MCF 10A (cell line): ENCODE results near the gene FAM114A1. TPM values are rescaled to one million over a fixed set of nuclear protein-coding genes. Genes with fewer than 3 reads are reported as not detected.
A peak's percentile ranks its signal among the peaks of the same experiment; 100 is the strongest.

Experiments
- BruUV-seq: library from RNA; stranded (reverse); fragments of 400-500 nt; replicated peaks from 2 replicates; lab custom pipeline; 2021; lab: Mats Ljungman, UMichigan
- CTCF ChIA-PET: fragments of 300-600 bp; sonication (Branson Sonifier 250); formaldehyde crosslinking; extraction: SDS; loops from one replicate; lab custom pipeline; 2021; ENCODE audit warnings: antibody characterized with exemption, inconsistent platforms; lab: Yijun Ruan, JAX
- POLR2A ChIA-PET: fragments of 300-600, 350-650 bp; sonication (Branson Sonifier 250); formaldehyde crosslinking; extraction: SDS; loops from one replicate; lab custom pipeline; 2020; ENCODE audit warnings: antibody characterized with exemption, inconsistent platforms; lab: Yijun Ruan, JAX
- DNase-seq: peaks from one replicate; pipeline ENCODE4 v3.0.0-alpha.2; 2018; ENCODE audit not compliant: unreplicated experiment
- H3K27ac Mint-ChIP-seq: one replicate; pipeline ENCODE4 v1.8.0; 2022; ENCODE audit warnings: mild to moderate bottlenecking, low read depth, mixed read lengths; ENCODE audit not compliant: unreplicated experiment
- H3K27me3 Mint-ChIP-seq: one replicate; pipeline ENCODE4 v1.8.0; 2022; ENCODE audit warnings: mixed read lengths; ENCODE audit not compliant: insufficient read depth, unreplicated experiment
- H3K36me3 Mint-ChIP-seq: one replicate; pipeline ENCODE4 v1.8.0; 2022; ENCODE audit warnings: mild to moderate bottlenecking, moderate library complexity, mixed read lengths; ENCODE audit not compliant: insufficient read depth, unreplicated experiment
- H3K4me1 Mint-ChIP-seq: one replicate; pipeline ENCODE4 v1.8.0; 2022; ENCODE audit warnings: mixed read lengths; ENCODE audit not compliant: insufficient read depth, unreplicated experiment
- H3K4me3 Mint-ChIP-seq: one replicate; pipeline ENCODE4 v1.8.0; 2022; ENCODE audit warnings: mild to moderate bottlenecking, moderate library complexity, mixed read lengths; ENCODE audit not compliant: unreplicated experiment
- H3K9me3 Mint-ChIP-seq: one replicate; pipeline ENCODE4 v1.8.0; 2022; ENCODE audit warnings: mixed read lengths; ENCODE audit not compliant: unreplicated experiment
- intact Hi-C: fragments of 100-400 bp; cut with micrococcal nuclease; formaldehyde crosslinking; loops from 2 replicates; pipeline ENCODE4 v1.14.1; 2022
- total RNA-seq: library from RNA; stranded (reverse); gene quantifications from 2 replicates; pipeline ENCODE4 v1.2.3, GENCODE V29; 2022
- TF ChIP-seq, protein P1 (sequence below): fragments of 200-600 bp; IDR thresholded peaks from one replicate; pipeline ENCODE4 v1.8.0; 2022; ENCODE audit warnings: antibody characterized with exemption, mild to moderate bottlenecking; ENCODE audit not compliant: unreplicated experiment

The FAM114A1 gene
- total RNA-seq, 1 experiment from 2014 or later: 22.7 TPM

DNA sequence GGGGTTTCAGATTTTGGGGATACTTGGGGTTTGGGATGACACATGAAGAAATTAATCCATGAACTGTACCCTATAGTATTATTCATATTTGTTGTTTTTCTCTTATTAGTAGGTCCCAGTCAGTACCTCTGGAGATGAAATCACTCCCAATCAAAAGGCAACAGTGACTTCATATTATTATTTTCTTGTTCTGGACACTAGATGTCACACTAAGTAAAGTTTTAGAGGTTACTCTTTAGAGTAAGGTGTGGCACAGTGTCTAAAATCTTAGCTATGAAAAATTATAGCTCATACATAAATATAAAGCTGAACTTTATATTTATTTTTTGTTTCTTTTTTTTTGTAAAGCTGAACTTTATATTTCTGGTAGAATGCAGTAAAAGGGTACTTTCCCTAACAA lies 35.1 kb downstream of the FAM114A1 start:
- no peaks in the 10 kb centered on the region for H3K9me3 Mint-ChIP-seq
- H3K4me3 Mint-ChIP-seq: no peak overlapping the region
- ChIA-PET CTCF (interaction anchor here (0.5 to 4.8 kb wide), 37 partner anchors 10 to 1404 kb away, joined by 3 to 93 read pairs (median 4); partner anchors contain the start of gene WDR19), POLR2A (interaction anchor here (0.6 to 2.1 kb wide), 4 partner anchors 46 to 280 kb away, joined by 3 to 10 read pairs (median 4); partner anchors contain the start of gene WDR19)
- BruUV-seq: no TSS peak
- DNase-seq: peak; percentile 47
- no peaks in the 10 kb centered on the region for H3K27me3 Mint-ChIP-seq
- intact Hi-C loops: loop anchor here (1.0 to 5.0 kb wide), 2 partner anchors 145 to 233 kb away; no protein-coding TSS in a partner anchor
- H3K27ac Mint-ChIP-seq: no peak overlapping the region
- TF ChIP-seq, protein P1, sequence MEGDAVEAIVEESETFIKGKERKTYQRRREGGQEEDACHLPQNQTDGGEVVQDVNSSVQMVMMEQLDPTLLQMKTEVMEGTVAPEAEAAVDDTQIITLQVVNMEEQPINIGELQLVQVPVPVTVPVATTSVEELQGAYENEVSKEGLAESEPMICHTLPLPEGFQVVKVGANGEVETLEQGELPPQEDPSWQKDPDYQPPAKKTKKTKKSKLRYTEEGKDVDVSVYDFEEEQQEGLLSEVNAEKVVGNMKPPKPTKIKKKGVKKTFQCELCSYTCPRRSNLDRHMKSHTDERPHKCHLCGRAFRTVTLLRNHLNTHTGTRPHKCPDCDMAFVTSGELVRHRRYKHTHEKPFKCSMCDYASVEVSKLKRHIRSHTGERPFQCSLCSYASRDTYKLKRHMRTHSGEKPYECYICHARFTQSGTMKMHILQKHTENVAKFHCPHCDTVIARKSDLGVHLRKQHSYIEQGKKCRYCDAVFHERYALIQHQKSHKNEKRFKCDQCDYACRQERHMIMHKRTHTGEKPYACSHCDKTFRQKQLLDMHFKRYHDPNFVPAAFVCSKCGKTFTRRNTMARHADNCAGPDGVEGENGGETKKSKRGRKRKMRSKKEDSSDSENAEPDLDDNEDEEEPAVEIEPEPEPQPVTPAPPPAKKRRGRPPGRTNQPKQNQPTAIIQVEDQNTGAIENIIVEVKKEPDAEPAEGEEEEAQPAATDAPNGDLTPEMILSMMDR: peak; percentile 55
- no peaks in the 10 kb centered on the region for H3K4me1 Mint-ChIP-seq
- H3K36me3 Mint-ChIP-seq: peaks cover 25% of the 10 kb centered on the region

DNA sequence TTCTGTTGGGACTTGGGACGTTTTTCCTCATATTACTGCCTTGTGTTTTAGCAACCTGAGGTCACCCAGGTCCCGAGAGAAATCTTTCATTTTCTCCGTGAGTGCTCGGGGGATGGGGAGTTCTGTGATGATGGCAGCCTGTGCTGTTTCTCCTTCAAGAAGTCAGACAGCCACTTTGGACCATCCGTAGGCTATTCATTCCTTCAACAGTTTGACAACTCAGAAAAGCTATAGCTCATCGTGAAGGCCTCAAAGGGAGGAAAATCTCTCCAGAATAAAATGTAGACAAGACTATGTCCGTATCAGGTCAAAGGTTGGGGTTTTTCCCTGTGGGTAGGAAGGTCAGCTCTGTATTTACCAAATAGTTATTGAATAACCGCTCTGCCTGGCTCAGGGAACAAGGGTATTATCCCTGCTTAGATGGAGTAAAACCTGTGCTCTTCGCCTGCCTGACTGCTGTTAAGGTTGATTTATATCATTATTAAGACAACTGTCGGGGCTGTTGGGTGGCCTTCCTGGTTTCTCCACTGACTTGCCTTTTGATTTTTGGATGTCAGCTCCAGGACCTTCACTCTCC lies 36.6 kb downstream of the FAM114A1 start:
- no peak overlapping the region for H3K4me3 Mint-ChIP-seq
- intact Hi-C loops: loop anchor here (5.0 kb wide), 1 partner anchor 143 kb away; no protein-coding TSS in a partner anchor
- TF ChIP-seq, protein P1: no peak
- H3K27ac Mint-ChIP-seq: no peak overlapping the region
- ChIA-PET CTCF (interaction anchor here (0.6 to 3.0 kb wide), 10 partner anchors 15 to 278 kb away, joined by 3 to 19 read pairs (median 6); partner anchors contain the start of gene WDR19), POLR2A (interaction anchor here (0.8 kb wide), 1 partner anchor 142 kb away, joined by 4 read pairs; no protein-coding TSS in a partner anchor)
- BruUV-seq: no TSS peak
- H3K9me3 Mint-ChIP-seq: no peaks in the 10 kb centered on the region
- H3K27me3 Mint-ChIP-seq: no peaks in the 10 kb centered on the region
- peaks cover 20% of the 10 kb centered on the region for H3K36me3 Mint-ChIP-seq
- no peak for DNase-seq
- no peaks in the 10 kb centered on the region for H3K4me1 Mint-ChIP-seq

DNA sequence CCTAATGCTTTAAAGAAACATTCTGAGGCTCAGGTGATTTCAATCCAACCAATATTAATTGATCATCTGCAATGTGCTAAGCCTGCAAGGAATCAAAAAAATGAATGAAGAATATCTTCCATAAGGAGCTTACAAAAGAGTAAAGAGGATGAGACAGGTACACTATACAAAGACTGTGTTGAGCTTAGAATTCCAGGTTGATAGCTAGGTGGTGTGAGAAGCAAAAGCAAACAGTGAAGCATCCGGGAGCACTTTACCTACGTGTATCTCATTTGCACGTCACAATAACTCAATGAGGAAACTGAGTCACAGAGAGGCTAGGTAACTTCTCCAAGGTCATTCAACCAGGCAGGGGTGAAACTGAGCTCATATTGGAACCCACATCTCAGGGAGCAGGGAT lies 37.1 kb downstream of the FAM114A1 start:
- Mint-ChIP-seq H3K9me3 (no peaks in the 10 kb centered on the region), H3K27me3 (no peaks in the 10 kb centered on the region), H3K27ac (no peak overlapping the region), H3K36me3 (peaks cover 21% of the 10 kb centered on the region), H3K4me1 (no peaks in the 10 kb centered on the region), H3K4me3 (no peak overlapping the region)
- BruUV-seq: no TSS peak
- CTCF ChIA-PET: interaction anchor here (0.6 to 3.0 kb wide), 9 partner anchors 18 to 278 kb away, joined by 3 to 19 read pairs (median 7); partner anchors contain the start of gene WDR19
- DNase-seq: no peak
- POLR2A ChIA-PET: interaction anchor here (0.8 kb wide), 1 partner anchor 141 kb away, joined by 4 read pairs; no protein-coding TSS in a partner anchor
- intact Hi-C loops: loop anchor here (5.0 kb wide), 1 partner anchor 143 kb away; no protein-coding TSS in a partner anchor
- TF ChIP-seq, protein P1: no peak

DNA sequence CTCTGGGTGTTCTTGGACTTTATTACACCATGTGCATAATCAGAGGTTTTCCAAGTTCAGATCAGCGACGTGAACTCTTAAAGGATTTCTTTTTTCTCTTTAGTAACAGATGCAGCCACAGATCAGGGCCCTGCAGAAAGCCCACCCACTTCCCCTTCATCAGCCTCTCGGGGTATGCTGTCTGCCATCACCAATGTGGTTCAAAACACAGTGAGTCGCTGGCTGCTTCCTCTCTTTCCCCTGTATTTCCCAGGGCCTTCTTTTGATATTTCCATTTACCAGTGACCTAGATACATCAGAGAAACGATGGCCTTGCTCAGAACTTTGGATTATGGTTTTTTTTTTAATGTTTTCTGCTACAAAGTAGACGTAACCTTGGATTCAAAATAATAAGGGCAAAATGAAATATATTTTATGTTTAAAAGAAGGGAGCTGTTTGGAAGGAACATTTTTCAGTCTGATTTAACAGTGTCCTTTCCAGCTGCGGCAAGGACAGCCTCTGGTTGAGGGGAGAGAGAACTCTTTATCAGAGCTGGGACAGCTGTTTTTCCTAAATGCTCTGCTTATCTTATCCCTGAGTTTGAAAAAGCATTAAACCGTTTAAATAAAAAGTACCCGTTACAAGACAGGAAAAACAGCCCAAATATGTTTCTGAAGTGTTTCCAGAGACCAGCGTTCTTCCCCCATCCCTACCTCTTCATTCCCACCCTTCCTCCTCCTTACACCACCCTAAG lies 38.2 kb downstream of the FAM114A1 start:
- Mint-ChIP-seq H3K4me1 (no peaks in the 10 kb centered on the region), H3K4me3 (no peak overlapping the region), H3K27me3 (no peaks in the 10 kb centered on the region), H3K9me3 (no peaks in the 10 kb centered on the region), H3K27ac (no peak overlapping the region), H3K36me3 (peaks cover 33% of the 10 kb centered on the region)
- POLR2A ChIA-PET: interaction anchor here (0.6 kb wide), 1 partner anchor 752 kb away, joined by 5 read pairs; no protein-coding TSS in a partner anchor
- CTCF ChIA-PET: interaction anchor here (0.6 to 3.0 kb wide), 9 partner anchors 17 to 715 kb away, joined by 3 to 19 read pairs (median 5); partner anchors contain the start of gene WDR19
- BruUV-seq: no TSS peak
- TF ChIP-seq, protein P1: no peak
- intact Hi-C loops: no loop called here
- no peak for DNase-seq
